Pons (tissue), 1 donor: Measurements from ENCODE around the gene SAG.
A peak's percentile ranks its signal among the peaks of the same experiment; 100 is the strongest.

Experiments
- DNase-seq: peaks from one replicate; pipeline ENCODE4 v3.0.0-alpha.2; 2016; ENCODE audit warnings: low spot score

SAG gene

GRCh38 chr2:233289648-233290047 lies 18.0 kb upstream of the SAG start:
- DNase-seq, result peak; percentile 90

GRCh38 chr2:233290051-233290845 lies 17.4 kb upstream of the SAG start:
- no peak for DNase-seq

- no peak for DNase-seq
These were observed 11.7 kb upstream of the SAG start for GRCh38 chr2:233295891-233296290.

- DNase-seq, result no peak
These were observed 10.5 kb upstream of the SAG start for GRCh38 chr2:233297076-233297475.

GRCh38 chr2:233300401-233300800 lies 7.2 kb upstream of the SAG start:
- DNase-seq, result no peak

GRCh38 chr2:233301248-233301647 lies 6.4 kb upstream of the SAG start:
- DNase-seq, result no peak

GRCh38 chr2:233301811-233302210 lies 5.8 kb upstream of the SAG start:
- DNase-seq, result no peak

GRCh38 chr2:233303252-233303651 lies 4.4 kb upstream of the SAG start:
- DNase-seq, result no peak

- DNase-seq, result no peak
These were observed 3.8 kb downstream of the SAG start for GRCh38 chr2:233311241-233311926.

- no peak for DNase-seq
These were observed 5.3 kb downstream of the SAG start for GRCh38 chr2:233312874-233313273.

- no peak for DNase-seq
These were observed 6.7 kb downstream of the SAG start for GRCh38 chr2:233314180-233314925.

GRCh38 chr2:233317196-233317943 lies 9.8 kb downstream of the SAG start:
- DNase-seq, result no peak

GRCh38 chr2:233319256-233319655 lies 11.6 kb downstream of the SAG start:
- DNase-seq, result no peak

GRCh38 chr2:233320470-233320869 lies 12.9 kb downstream of the SAG start:
- no peak for DNase-seq

GRCh38 chr2:233321166-233321565 lies 13.6 kb downstream of the SAG start:
- no peak for DNase-seq

- no peak for DNase-seq
These were observed 16.2 kb downstream of the SAG start for GRCh38 chr2:233323851-233324250.

- DNase-seq, result no peak
These were observed 17.6 kb downstream of the SAG start for GRCh38 chr2:233325256-233325655.

GRCh38 chr2:233325814-233326213 lies 18.2 kb downstream of the SAG start:
- no peak for DNase-seq

- no peak for DNase-seq
These were observed 18.9 kb downstream of the SAG start for GRCh38 chr2:233326500-233326899.

- no peak for DNase-seq
These were observed 21.3 kb downstream of the SAG start for GRCh38 chr2:233328922-233329321.

- DNase-seq, result no peak
These were observed 22.0 kb downstream of the SAG start for GRCh38 chr2:233329489-233330135.

GRCh38 chr2:233331536-233331935 lies 23.9 kb downstream of the SAG start:
- DNase-seq, result peak; percentile 88
